HUES48 (cell line): ENCODE results near the gene SESN2.

ENCODE experiments used
- H3K27ac ChIP-seq: one replicate; pipeline ENCODE4 v1.7.0; 2013; ENCODE audit warnings: low read depth, low read length, inconsistent platforms
- H3K27me3 ChIP-seq: 2 replicates; pipeline ENCODE4 v1.6.1; 2013; ENCODE audit warnings: mild to moderate bottlenecking, low read length; ENCODE audit not compliant: control insufficient read depth, insufficient read depth
- H3K36me3 ChIP-seq: 2 replicates; pipeline ENCODE4 v1.6.1; 2013; ENCODE audit warnings: low read length; ENCODE audit not compliant: control insufficient read depth, insufficient read depth
- H3K4me1 ChIP-seq: 2 replicates; pipeline ENCODE4 v1.6.1; 2013; ENCODE audit warnings: mild to moderate bottlenecking, low read length; ENCODE audit not compliant: control insufficient read depth, insufficient read depth
- H3K4me3 ChIP-seq: 2 replicates; pipeline ENCODE4 v1.5.1; 2013; ENCODE audit warnings: mild to moderate bottlenecking, low read depth, low read length
- H3K9ac ChIP-seq: 2 replicates; pipeline ENCODE4 v1.6.1; 2013; ENCODE audit warnings: mild to moderate bottlenecking, low read depth, low read length, moderate library complexity
- H3K9me3 ChIP-seq: 2 replicates; pipeline ENCODE4 v1.6.1; 2013; ENCODE audit warnings: low read length; ENCODE audit not compliant: control insufficient read depth, insufficient read depth

The SESN2 gene

DNA sequence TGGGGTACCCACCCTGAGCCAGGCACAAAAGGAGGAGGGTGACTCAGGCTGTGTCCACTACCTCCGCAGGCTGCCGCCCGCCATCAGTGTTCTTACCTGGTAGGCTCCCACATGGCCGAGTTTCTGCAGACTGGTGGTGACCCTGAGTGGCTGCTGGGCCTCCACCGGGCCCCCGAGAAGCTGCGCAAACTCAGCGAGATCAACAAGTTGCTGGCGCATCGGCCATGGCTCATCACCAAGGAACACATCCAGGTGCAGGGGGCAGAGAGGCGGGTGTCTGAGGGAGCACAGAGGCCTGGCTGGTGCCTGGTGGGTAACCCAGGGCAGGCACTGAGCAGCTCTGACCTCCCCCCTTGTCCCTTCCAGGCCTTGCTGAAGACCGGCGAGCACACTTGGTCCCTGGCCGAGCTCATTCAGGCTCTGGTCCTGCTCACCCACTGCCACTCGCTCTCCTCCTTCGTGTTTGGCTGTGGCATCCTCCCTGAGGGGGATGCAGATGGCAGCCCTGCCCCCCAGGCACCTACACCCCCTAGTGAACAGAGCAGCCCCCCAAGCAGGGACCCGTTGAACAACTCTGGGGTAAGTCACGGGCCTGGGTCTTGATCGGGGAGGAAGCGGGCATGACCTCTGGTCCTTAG lies 13.0 kb downstream of the SESN2 start:
- Histone ChIP-seq H3K4me1 (peaks cover 3% of the 10 kb centered on the region; the same call in 1 of the 2 replicates), H3K36me3 (peaks cover 74% of the 10 kb centered on the region), H3K27me3 (no peaks in the 10 kb centered on the region)

DNA sequence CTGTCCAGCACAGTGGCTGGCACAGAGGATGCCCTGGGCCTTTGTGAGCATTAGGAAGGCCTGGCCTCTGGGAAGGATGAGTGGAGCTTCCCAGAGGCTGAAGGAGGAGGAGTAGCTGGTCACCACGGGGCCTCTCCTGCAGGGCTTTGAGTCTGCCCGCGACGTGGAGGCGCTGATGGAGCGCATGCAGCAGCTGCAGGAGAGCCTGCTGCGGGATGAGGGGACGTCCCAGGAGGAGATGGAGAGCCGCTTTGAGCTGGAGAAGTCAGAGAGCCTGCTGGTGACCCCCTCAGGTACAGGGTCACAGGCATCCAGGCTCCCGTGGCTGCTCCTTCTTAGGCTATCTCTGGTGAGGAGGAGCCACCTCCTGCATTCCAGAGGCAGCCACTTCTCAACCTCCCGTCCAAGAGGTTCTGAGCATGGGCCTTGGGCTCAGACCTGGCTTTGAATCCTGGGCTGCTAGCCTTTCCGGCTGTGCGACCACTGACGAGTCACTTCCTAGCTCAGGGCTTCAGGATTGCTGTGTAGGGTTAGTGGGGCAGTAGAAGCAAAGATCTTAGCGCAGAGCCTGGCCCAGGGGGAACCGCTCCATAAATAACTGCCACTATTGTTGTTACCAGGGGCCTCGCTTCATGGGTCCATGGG lies 14.0 kb downstream of the SESN2 start:
- Histone ChIP-seq H3K4me3 (no peak overlapping the region), H3K27ac (no peak overlapping the region), H3K27me3 (no peaks in the 10 kb centered on the region), H3K4me1 (no peaks in the 10 kb centered on the region), H3K9ac (no peak overlapping the region), H3K36me3 (peaks cover 83% of the 10 kb centered on the region), H3K9me3 (no peaks in the 10 kb centered on the region)

More for the DNA sequence above, 13.0 kb downstream of the SESN2 start:
- Histone ChIP-seq H3K9me3 (no peaks in the 10 kb centered on the region), H3K9ac (no peak overlapping the region), H3K4me3 (no peak overlapping the region), H3K27ac (no peak overlapping the region)

DNA sequence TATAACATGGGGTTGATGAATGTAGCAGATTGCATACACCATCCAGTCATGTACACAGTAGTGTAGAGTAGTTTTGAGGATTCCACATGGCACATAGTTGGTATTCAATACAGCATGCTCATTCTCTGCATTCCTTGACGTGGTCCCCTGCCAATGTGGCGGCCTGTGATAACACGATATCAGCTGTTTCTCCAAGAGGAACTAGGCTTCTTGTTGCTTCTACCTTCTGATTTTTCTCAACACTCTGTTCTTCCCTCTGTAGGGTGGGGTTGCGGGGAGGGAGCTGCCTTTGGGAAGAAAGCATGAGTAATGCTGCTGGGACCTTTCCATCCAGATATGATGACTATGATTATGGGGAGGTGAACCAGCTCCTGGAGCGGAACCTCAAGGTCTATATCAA lies 19.4 kb downstream of the SESN2 start:
- H3K36me3 ChIP-seq = peaks cover 83% of the 10 kb centered on the region
- no peaks in the 10 kb centered on the region for H3K9me3 ChIP-seq
- no peaks in the 10 kb centered on the region for H3K4me1 ChIP-seq
- H3K27ac ChIP-seq = no peak overlapping the region
- H3K4me3 ChIP-seq = no peak overlapping the region
- H3K27me3 ChIP-seq = no peaks in the 10 kb centered on the region
- H3K9ac ChIP-seq = no peak overlapping the region

DNA sequence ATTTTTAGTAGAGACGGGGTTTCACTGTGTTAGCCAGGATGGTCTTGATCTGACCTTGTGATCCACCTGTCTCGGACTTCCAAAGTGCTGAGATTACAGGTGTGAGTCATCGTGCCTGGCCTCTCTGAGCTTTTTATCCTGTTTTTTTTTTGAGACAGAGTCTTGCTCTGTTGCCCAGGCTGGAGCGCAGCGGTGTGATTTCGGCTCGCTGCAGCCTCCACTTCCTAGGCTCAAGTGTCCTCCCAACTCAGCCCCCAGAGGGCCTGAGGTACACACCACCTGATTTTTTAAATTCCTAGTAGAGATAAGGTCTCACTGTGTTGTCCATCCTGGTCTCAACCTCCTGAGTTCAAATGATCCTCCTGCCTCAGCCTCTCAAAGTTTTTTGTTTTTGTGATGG lies 20.4 kb downstream of the SESN2 start:
- H3K9me3 ChIP-seq = no peaks in the 10 kb centered on the region
- peaks cover 73% of the 10 kb centered on the region for H3K36me3 ChIP-seq
- H3K27ac ChIP-seq = no peak overlapping the region
- H3K4me1 ChIP-seq = no peaks in the 10 kb centered on the region
- H3K4me3 ChIP-seq = no peak overlapping the region
- no peak overlapping the region for H3K9ac ChIP-seq
- no peaks in the 10 kb centered on the region for H3K27me3 ChIP-seq

DNA sequence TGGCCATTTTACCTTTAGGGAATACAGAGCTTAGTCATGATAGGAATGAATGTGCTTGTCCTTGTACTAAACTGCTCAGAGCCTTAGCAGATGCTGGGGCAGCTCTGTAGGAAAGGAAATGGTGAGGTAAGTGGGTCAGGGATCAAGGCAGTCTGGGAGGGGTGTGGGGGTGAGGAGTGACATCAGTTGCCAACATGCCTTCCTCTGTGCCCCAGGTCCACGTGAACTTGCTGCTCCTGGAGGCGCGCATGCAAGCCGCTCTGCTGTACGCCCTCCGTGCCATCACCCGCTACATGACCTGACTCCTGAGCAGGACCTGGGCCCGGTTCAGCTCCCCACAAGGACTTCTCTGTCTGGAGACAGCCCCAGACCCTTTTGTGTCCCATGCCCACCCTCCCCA lies 21.2 kb downstream of the SESN2 start:
- H3K27me3 ChIP-seq = no peaks in the 10 kb centered on the region
- H3K36me3 ChIP-seq = peaks cover 65% of the 10 kb centered on the region
- H3K9ac ChIP-seq = no peak overlapping the region
- H3K4me1 ChIP-seq = no peaks in the 10 kb centered on the region
- H3K27ac ChIP-seq = no peak overlapping the region
- H3K4me3 ChIP-seq = no peak overlapping the region
- no peaks in the 10 kb centered on the region for H3K9me3 ChIP-seq

DNA sequence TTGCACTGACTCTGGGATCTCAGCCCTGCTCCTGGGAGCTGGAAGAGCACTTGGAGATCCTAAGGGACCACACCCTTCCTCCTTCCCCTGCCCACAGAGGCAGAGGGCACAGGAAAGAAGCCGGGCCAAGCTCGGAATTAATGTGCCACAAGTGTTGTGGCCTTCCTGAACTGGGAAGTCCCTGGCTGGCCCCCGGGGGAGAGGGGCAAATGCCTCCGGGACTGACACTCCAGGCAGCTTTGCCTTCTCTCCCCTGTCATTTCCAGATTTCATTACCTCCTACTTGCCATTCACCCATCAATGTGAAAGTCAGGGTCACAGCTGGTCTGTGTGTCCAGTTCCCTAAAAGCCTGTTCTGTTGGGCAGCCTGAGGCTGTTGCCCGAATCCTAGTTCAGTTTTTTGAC lies 21.7 kb downstream of the SESN2 start:
- no peaks in the 10 kb centered on the region for H3K9me3 ChIP-seq
- no peaks in the 10 kb centered on the region for H3K4me1 ChIP-seq
- no peak overlapping the region for H3K4me3 ChIP-seq
- H3K36me3 ChIP-seq = peaks cover 60% of the 10 kb centered on the region
- H3K27ac ChIP-seq = no peak overlapping the region
- H3K9ac ChIP-seq = no peak overlapping the region
- H3K27me3 ChIP-seq = no peaks in the 10 kb centered on the region

DNA sequence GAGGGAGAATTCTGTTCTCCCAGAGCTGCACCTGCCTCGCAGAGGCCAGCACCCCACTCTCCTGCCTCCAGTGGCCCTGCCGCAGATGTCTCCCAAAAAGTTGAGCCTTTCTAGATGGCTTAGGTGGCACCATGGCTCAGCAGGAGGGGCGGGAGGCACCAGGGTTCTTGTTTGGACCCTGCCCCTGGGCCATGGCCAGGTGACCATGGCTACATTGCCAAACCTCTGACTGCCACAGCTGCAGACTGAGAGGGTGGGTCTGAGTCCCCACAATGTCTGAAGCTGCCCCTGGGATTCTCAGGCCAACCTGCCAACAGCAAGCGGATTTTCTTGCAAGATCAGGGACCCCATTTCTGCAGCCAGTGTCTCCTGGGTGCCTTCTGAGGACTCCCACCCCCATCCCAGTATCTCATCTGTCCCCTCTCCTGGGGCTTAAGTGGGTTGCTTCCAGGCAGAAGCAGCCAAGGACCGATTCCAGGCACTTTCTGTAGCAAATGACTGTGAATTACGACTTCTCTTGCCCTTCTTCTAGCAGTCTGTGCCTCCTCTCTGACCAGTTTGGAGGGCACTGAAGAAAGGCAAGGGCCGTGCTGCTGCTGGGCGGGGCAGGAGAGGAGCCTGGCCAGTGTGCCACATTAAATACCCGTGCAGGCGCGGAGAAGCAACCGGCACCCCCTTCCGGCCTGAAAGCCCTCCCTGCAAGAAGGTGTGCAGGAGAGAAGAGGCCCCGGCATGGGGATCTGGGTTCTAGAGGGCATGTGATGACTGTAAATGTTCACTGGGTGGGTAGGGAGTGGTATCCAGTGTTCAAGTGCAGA lies 22.5 kb downstream of the SESN2 start:
- Histone ChIP-seq H3K36me3 (peaks cover 58% of the 10 kb centered on the region), H3K4me1 (no peaks in the 10 kb centered on the region), H3K9me3 (no peaks in the 10 kb centered on the region), H3K4me3 (no peak overlapping the region), H3K9ac (no peak overlapping the region), H3K27ac (no peak overlapping the region), H3K27me3 (no peaks in the 10 kb centered on the region)

DNA sequence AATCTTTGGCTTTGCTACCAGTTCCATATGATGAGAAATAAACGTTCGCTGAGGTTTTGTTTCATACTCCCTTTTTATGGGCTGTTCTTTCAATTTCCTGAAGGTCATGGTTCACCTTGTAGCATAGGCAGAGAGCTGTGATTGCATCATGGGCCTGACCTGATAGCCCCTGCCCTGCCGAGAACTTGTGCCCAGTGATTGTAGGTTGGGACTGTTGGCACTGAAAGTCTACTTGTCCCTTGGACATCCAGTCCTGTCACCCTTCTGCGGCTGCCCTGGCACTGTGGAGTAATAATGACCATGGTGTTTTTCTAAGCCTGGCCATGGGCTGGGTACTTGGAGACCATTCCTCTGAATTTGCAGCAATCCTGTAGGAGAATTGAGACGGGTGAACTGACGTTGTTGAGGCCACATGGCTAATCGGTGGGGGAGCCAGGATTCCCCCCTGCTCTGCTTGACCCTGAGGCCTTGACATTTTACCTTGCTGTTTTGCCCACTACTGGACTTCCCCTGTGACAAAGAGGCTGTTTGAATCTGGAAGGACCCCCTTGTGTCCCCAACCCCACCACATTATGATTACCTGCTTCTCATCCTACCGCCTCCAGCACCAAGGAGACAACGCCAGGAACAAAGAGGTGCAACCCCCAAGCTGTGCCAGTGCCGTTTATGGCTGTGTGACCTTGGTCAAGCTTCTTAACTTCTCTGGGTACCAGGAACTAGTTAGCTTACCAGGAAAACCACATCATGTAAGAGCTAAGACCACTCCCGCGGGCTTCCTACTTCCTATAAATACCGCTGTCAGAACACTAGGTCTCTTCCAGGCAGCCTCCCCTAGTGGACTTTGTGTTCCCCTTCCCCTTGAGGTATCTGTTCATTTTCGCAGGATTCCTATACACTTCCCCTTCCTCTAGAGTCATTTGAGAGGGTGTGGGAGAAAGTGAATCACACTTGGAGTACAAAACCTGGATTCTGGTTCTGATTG lies 23.4 kb downstream of the SESN2 start:
- no peak overlapping the region for H3K9ac ChIP-seq
- no peak overlapping the region for H3K27ac ChIP-seq
- H3K4me3 ChIP-seq = no peak overlapping the region
- H3K4me1 ChIP-seq = no peaks in the 10 kb centered on the region
- no peaks in the 10 kb centered on the region for H3K27me3 ChIP-seq
- H3K36me3 ChIP-seq = peaks cover 50% of the 10 kb centered on the region
- H3K9me3 ChIP-seq = no peaks in the 10 kb centered on the region

DNA sequence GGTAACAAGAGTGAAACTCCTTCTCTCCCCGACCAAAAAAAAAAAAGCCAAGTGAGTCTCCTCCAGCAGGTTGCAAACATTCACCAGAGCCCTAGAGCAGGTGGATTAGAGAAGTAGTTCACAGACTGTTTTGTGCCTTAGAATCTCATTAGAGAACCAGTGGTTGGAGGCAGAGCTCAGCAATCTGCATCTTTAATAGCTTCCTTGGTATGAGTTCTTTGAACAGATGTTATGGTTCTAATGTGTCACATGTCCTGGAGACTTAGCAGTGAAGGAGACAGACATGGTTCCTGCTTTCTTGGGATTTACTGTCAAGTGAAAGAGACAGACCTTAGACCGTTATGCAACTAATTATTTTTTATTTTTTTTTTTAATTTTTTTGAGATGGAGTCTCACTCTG lies 26.8 kb downstream of the SESN2 start:
- H3K27me3 ChIP-seq = no peaks in the 10 kb centered on the region
- no peak overlapping the region; the same call in 1 of the 2 replicates for H3K9ac ChIP-seq
- H3K27ac ChIP-seq = no peak overlapping the region

DNA sequence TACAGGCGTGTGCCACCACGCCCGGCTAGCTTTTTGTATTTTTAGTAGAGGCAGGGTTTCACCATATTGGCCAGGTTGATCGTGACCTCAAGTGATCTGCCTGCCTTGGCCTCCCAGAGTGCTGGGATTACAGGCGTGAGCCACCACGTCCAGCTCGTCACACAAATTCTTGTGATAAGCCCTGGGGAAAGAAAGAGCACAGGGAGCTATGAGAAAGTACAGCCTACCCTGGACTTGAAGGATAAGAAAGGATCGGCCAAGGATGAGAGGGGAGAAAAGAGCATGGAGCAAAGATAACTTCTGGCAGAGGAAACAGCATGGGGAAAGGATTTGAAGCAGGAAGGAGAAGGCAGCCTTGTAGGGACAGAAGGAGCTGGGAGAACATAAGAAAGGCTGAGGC lies 29.2 kb downstream of the SESN2 start:
- Histone ChIP-seq H3K27ac (no peak overlapping the region), H3K36me3 (no peaks in the 10 kb centered on the region), H3K4me3 (no peak overlapping the region), H3K9me3 (no peaks in the 10 kb centered on the region), H3K9ac (no peak overlapping the region), H3K4me1 (peaks cover 8% of the 10 kb centered on the region; the same call in 1 of the 2 replicates), H3K27me3 (no peaks in the 10 kb centered on the region)

More for the DNA sequence above, 26.8 kb downstream of the SESN2 start:
- Histone ChIP-seq H3K9me3 (no peaks in the 10 kb centered on the region), H3K4me3 (no peak overlapping the region), H3K4me1 (peaks cover 7% of the 10 kb centered on the region; the same call in 1 of the 2 replicates), H3K36me3 (peaks cover 16% of the 10 kb centered on the region)
